CD1c-positive myeloid dendritic cell (primary cell): ENCODE results near the gene FIBIN.
"Not testable (repeated sequence)": the region's sequence is repeated elsewhere in the genome, so short reads cannot be mapped to it uniquely, and the experiment has no call there.

ENCODE experiments used
- DNase-seq: peaks from one replicate; pipeline ENCODE4 v3.0.0-alpha.2; 2016; ENCODE audit errors: extremely low spot score

The FIBIN gene

GRCh38 chr11:26993965-26994457, at the start of gene FIBIN:
TSS of gene FIBIN (plus strand) at chr11:26994112. CDS start at chr11:26994527, 415 bp downstream.
- DNase-seq, result no peak

GRCh38 chr11:26944866-26945664, 48.8 kb upstream of the FIBIN start:
- no peak for DNase-seq

GRCh38 chr11:26946257-26946716, 47.6 kb upstream of the FIBIN start:
- no peak for DNase-seq

- no peak for DNase-seq
Observed at GRCh38 chr11:26947379-26947844, 46.5 kb upstream of the FIBIN start.

- DNase-seq, result no peak
Observed at GRCh38 chr11:26947904-26948639, 45.8 kb upstream of the FIBIN start.

- no peak for DNase-seq
Observed at GRCh38 chr11:26948881-26949280, 45.0 kb upstream of the FIBIN start.

- DNase-seq, result no peak
Observed at GRCh38 chr11:26949846-26950245, 44.1 kb upstream of the FIBIN start.

- no peak for DNase-seq
Observed at GRCh38 chr11:26950260-26950719, 43.6 kb upstream of the FIBIN start.

GRCh38 chr11:26951809-26952515, 42.0 kb upstream of the FIBIN start:
- DNase-seq, result no peak

GRCh38 chr11:26953770-26954392, 40.0 kb upstream of the FIBIN start:
- DNase-seq, result no peak

GRCh38 chr11:26958005-26958701, 35.8 kb upstream of the FIBIN start:
- DNase-seq, result no peak

- no peak for DNase-seq
Observed at GRCh38 chr11:26958702-26959049, 35.2 kb upstream of the FIBIN start.

- DNase-seq, result no peak
Observed at GRCh38 chr11:26960281-26960680, 33.6 kb upstream of the FIBIN start.

GRCh38 chr11:26963764-26964163, 30.1 kb upstream of the FIBIN start:
- no peak for DNase-seq

GRCh38 chr11:26964339-26964738, 29.6 kb upstream of the FIBIN start:
- DNase-seq, result no peak

- DNase-seq, result not testable (repeated sequence)
Observed at GRCh38 chr11:26964847-26965485, 28.9 kb upstream of the FIBIN start.

- DNase-seq, result no peak
Observed at GRCh38 chr11:26971961-26972360, 22.0 kb upstream of the FIBIN start.

- DNase-seq, result no peak
Observed at GRCh38 chr11:26974069-26974783, 19.7 kb upstream of the FIBIN start.

GRCh38 chr11:26974996-26975395, 18.9 kb upstream of the FIBIN start:
- DNase-seq, result no peak

GRCh38 chr11:26976389-26976788, 17.5 kb upstream of the FIBIN start:
- no peak for DNase-seq
